Breast epithelium (tissue), 3 donors: ENCODE measurements around the gene ASS1.

Source experiments
- POLR2A ChIP-seq: fragments of 450-650 bp; IDR thresholded peaks from one replicate; pipeline ENCODE4 v1.6.1; 2016; ENCODE audit warnings: antibody characterized with exemption, mild to moderate bottlenecking, moderate library complexity
- POLR2AphosphoS5 ChIP-seq, 3 donors: sonication (generic); formaldehyde crosslinking; IDR thresholded peaks; one replicate each; pipeline ENCODE4 v1.6.1; 2017; ENCODE audit warnings: antibody characterized with exemption in 3 of 3
- TF ChIP-seq, protein P1 (sequence below), 3 donors: fragments of 450-650 bp; IDR thresholded peaks; one replicate each; pipeline ENCODE4 v1.5.1; 2016 to 2017; ENCODE audit warnings: antibody characterized with exemption in 3 of 3, mild to moderate bottlenecking in 3 of 3, moderate library complexity in 3 of 3

GRCh38 chr9:130409246-130409645 is 35.5 kb upstream of the ASS1 start:
- TF ChIP-seq, protein P1, sequence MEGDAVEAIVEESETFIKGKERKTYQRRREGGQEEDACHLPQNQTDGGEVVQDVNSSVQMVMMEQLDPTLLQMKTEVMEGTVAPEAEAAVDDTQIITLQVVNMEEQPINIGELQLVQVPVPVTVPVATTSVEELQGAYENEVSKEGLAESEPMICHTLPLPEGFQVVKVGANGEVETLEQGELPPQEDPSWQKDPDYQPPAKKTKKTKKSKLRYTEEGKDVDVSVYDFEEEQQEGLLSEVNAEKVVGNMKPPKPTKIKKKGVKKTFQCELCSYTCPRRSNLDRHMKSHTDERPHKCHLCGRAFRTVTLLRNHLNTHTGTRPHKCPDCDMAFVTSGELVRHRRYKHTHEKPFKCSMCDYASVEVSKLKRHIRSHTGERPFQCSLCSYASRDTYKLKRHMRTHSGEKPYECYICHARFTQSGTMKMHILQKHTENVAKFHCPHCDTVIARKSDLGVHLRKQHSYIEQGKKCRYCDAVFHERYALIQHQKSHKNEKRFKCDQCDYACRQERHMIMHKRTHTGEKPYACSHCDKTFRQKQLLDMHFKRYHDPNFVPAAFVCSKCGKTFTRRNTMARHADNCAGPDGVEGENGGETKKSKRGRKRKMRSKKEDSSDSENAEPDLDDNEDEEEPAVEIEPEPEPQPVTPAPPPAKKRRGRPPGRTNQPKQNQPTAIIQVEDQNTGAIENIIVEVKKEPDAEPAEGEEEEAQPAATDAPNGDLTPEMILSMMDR (IDR thresholded peaks at IDR 0.05) = no peak
- TF ChIP-seq POLR2AphosphoS5 (IDR thresholded peaks at IDR 0.05) = no peak
- no peak for TF ChIP-seq POLR2A
